ENCODE results near the gene ALOX5AP. TPM values are rescaled to one million over a fixed set of nuclear protein-coding genes. Genes with fewer than 3 reads are reported as not detected.

ALOX5AP gene
- total and polyA plus RNA-seq, 7 donors = 11.6 to 65.0 (median 23.9) TPM

DNA sequence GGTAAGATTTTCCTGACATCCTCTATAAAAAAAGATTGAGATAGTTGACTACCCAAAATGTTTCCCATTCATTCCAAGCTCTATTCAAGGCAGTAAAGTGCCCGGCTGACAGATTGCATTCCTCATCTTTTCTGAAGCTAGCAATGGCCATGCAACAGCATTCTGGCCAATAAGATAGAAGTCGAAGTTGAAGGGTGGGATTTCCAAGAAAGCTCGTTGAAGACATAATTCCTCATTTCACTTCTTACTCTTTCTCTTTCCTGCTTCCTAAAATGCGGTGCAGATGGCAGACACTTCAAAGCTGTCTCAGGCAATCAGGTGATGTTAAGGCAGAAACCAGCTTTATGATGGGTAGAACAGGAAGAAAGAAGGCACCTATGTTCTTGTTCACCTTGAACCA lies 13.4 kb upstream of the ALOX5AP start:
- 70 to 82% methylated on average over 4 of the region's 4 CpGs for WGBS, 2 donors
- Histone ChIP-seq H3K9me3 (no peaks in the 10 kb centered on the region), H3K4me1 (no peaks in the 10 kb centered on the region), H3K27ac (no peak overlapping the region), H3K36me3 (no peaks in the 10 kb centered on the region), H3K27me3 (no peaks in the 10 kb centered on the region), H3K4me3 (no peak overlapping the region)
- intact Hi-C loops (cut with DNase I) = no loop called here
- TF ChIP-seq POLR2AphosphoS5 (IDR thresholded peaks at IDR 0.05) (no peak), POLR2A (IDR thresholded peaks at IDR 0.05) (no peak), EP300 (IDR thresholded peaks at IDR 0.05) (no peak), CTCF (IDR thresholded peaks at IDR 0.05) (no peak)
- DNase-seq = no peak

- Histone ChIP-seq H3K27me3 (no peaks in the 10 kb centered on the region), H3K9me3 (no peaks in the 10 kb centered on the region), H3K4me1 (no peaks in the 10 kb centered on the region), H3K36me3 (no peaks in the 10 kb centered on the region), H3K27ac (no peak overlapping the region), H3K4me3 (no peak overlapping the region)
- WGBS, 2 donors = 89 to 93% methylated on average over 2 of the region's 2 CpGs
- TF ChIP-seq POLR2A (IDR thresholded peaks at IDR 0.05) (no peak), CTCF (IDR thresholded peaks at IDR 0.05) (no peak), POLR2AphosphoS5 (IDR thresholded peaks at IDR 0.05) (no peak), EP300 (IDR thresholded peaks at IDR 0.05) (no peak)
- DNase-seq = no peak
- intact Hi-C loops (cut with DNase I) = no loop called here
Observed at GRCh38 chr13:30722361-30722760, 13.0 kb upstream of the ALOX5AP start.

DNA sequence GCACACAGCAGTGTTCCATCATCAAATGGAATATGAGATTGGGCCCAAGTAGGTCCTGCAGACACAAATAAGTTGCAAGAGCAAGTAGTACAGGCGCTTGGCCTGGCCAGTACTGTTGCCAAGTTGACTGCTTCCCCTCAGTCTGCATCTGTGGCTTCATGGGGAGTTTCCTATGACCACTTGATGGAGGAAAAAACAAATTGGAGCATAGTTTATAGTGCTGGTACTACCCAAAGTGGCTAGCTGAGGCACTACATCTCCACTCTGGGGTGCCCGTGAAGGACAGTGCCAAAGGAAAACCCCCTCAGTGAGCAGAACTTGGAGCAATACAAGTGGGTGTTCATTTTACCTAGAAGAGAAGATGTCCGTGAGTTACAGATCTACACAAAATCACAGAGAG lies 10.6 kb upstream of the ALOX5AP start:
- Histone ChIP-seq H3K4me1 (no peaks in the 10 kb centered on the region), H3K9me3 (no peaks in the 10 kb centered on the region), H3K27ac (no peak overlapping the region), H3K36me3 (no peaks in the 10 kb centered on the region), H3K4me3 (no peak overlapping the region), H3K27me3 (no peaks in the 10 kb centered on the region)
- no peak for DNase-seq
- intact Hi-C loops (cut with DNase I) = no loop called here
- TF ChIP-seq POLR2A (IDR thresholded peaks at IDR 0.05) (no peak), POLR2AphosphoS5 (IDR thresholded peaks at IDR 0.05) (no peak), EP300 (IDR thresholded peaks at IDR 0.05) (no peak), CTCF (IDR thresholded peaks at IDR 0.05) (no peak)
- 94 to 97% methylated on average over 3 of the region's 3 CpGs for WGBS, 2 donors

- no peak overlapping the region for H3K27ac ChIP-seq
- WGBS, 2 donors = 92 to 95% methylated on average over 2 of the region's 2 CpGs
Observed at GRCh38 chr13:30725326-30726085, 9.8 kb upstream of the ALOX5AP start.

More at GRCh38 chr13:30725326-30726085, 9.8 kb upstream of the ALOX5AP start:
- Histone ChIP-seq H3K36me3 (no peaks in the 10 kb centered on the region), H3K27me3 (no peaks in the 10 kb centered on the region), H3K9me3 (no peaks in the 10 kb centered on the region), H3K4me1 (no peaks in the 10 kb centered on the region), H3K4me3 (no peak overlapping the region)
- no peak for TF ChIP-seq CTCF (IDR thresholded peaks at IDR 0.05)
- no peak for TF ChIP-seq POLR2A (IDR thresholded peaks at IDR 0.05)
- TF ChIP-seq EP300 (IDR thresholded peaks at IDR 0.05) = no peak
- TF ChIP-seq POLR2AphosphoS5 (IDR thresholded peaks at IDR 0.05) = no peak
- no peak for DNase-seq
- intact Hi-C loops (cut with DNase I) = no loop called here

All from sigmoid colon (tissue), 7 donors.